IMR-90 (cell line): Measurements from ENCODE around the gene ILF2. TPM values are rescaled to one million over a fixed set of nuclear protein-coding genes. Genes with fewer than 3 reads are reported as not detected.
A peak's percentile ranks its signal among the peaks of the same experiment; 100 is the strongest.

Experiments
- ATAC-seq: fragments of 200-7000 bp; cut with Tn5 transposase; 2 replicates; pipeline ENCODE4 v1.9.1; 2020; ENCODE audit warnings: low read depth, mild to moderate bottlenecking, moderate library complexity
- BruUV-seq: library from RNA; stranded (reverse); fragments of 400-500 nt; replicated peaks from 2 replicates; lab custom pipeline; 2021; lab: Mats Ljungman, UMichigan
- CTCF ChIA-PET: fragments of 300-600 bp; formaldehyde crosslinking; extraction: SDS; loops from one replicate; lab custom pipeline; 2021; ENCODE audit warnings: antibody characterized with exemption; lab: Yijun Ruan, JAX
- POLR2A ChIA-PET: fragments of 300-600 bp; sonication (Branson Sonifier 250); formaldehyde crosslinking; loops from one replicate; lab custom pipeline; 2022; ENCODE audit warnings: antibody characterized with exemption; ENCODE audit not compliant: unreplicated experiment; lab: Charles Lee
- DNase-seq: peaks from one replicate; pipeline ENCODE4 v3.0.0; 2013
- H2AFZ ChIP-seq: replicated peaks from 2 replicates; pipeline ENCODE3; 2013; ENCODE audit warnings: low read length, mild to moderate bottlenecking; ENCODE audit not compliant: poor library complexity
- H2AK5ac ChIP-seq: 2 replicates; pipeline ENCODE4 v1.6.1; 2013; ENCODE audit warnings: low read depth, low read length, inconsistent platforms
- H2AK9ac ChIP-seq: replicated peaks from 2 replicates; pipeline ENCODE3; 2013; ENCODE audit warnings: mild to moderate bottlenecking, low read depth, low read length, moderate library complexity; ENCODE audit not compliant: poor library complexity
- H2BK120ac ChIP-seq: 2 replicates; pipeline ENCODE4 v1.6.1; 2013; ENCODE audit warnings: low read depth, low read length, inconsistent platforms
- H2BK15ac ChIP-seq: 3 replicates; pipeline ENCODE4 v1.6.1; 2013; ENCODE audit warnings: low read depth, low read length, inconsistent platforms
- H2BK20ac ChIP-seq: 2 replicates; pipeline ENCODE4 v1.6.1; 2013; ENCODE audit warnings: low read depth, mild to moderate bottlenecking, inconsistent platforms, low read length, moderate library complexity
- H2BK5ac ChIP-seq: 2 replicates; pipeline ENCODE4 v1.6.1; 2013; ENCODE audit warnings: mild to moderate bottlenecking, low read depth, low read length, inconsistent platforms; ENCODE audit not compliant: poor library complexity, severe bottlenecking
- H3K14ac ChIP-seq: replicated peaks from 2 replicates; pipeline ENCODE4 v1.6.1; 2013; ENCODE audit warnings: low read depth, low read length, inconsistent platforms
- H3K18ac ChIP-seq: 2 replicates; pipeline ENCODE4 v1.6.1; 2013; ENCODE audit warnings: low read depth, low read length, control low read depth
- H3K23ac ChIP-seq: 2 replicates; pipeline ENCODE4 v1.6.1; 2013; ENCODE audit warnings: low read depth, low read length, inconsistent platforms
- H3K27ac ChIP-seq: 2 replicates; pipeline ENCODE4 v1.5.1; 2013; ENCODE audit warnings: mild to moderate bottlenecking, control low read depth, low read length; ENCODE audit not compliant: insufficient read depth
- H3K27me3 ChIP-seq: 2 replicates; pipeline ENCODE4 v1.6.1; 2013; ENCODE audit warnings: low read length; ENCODE audit not compliant: control insufficient read depth, insufficient read depth
- H3K36me3 ChIP-seq: 2 replicates; pipeline ENCODE4 v1.6.1; 2013; ENCODE audit warnings: low read length, mixed read lengths; ENCODE audit not compliant: control insufficient read depth, insufficient read depth
- H3K4ac ChIP-seq: 2 replicates; pipeline ENCODE4 v1.6.1; 2013; ENCODE audit warnings: low read depth, low read length, inconsistent platforms
- H3K4me1 ChIP-seq: 2 replicates; pipeline ENCODE4 v1.6.1; 2013; ENCODE audit warnings: low read length, mixed read lengths; ENCODE audit not compliant: control insufficient read depth, insufficient read depth
- H3K4me2 ChIP-seq: 2 replicates; pipeline ENCODE4 v1.6.1; 2013; ENCODE audit warnings: low read depth, mild to moderate bottlenecking, control low read depth, low read length, moderate library complexity
- H3K4me3 ChIP-seq: 2 replicates; pipeline ENCODE4 v1.5.1; 2013; ENCODE audit warnings: low read depth, mild to moderate bottlenecking, control low read depth, low read length, moderate library complexity; ENCODE audit not compliant: insufficient read depth
- H3K56ac ChIP-seq: 2 replicates; pipeline ENCODE4 v1.6.1; 2013; ENCODE audit warnings: low read length, inconsistent platforms; ENCODE audit not compliant: insufficient read depth; ENCODE audit errors: extremely low read depth
- H3K79me1 ChIP-seq, 2 experiments: 2 replicates each; pipeline ENCODE4 v1.6.1; 2013; ENCODE audit warnings: low read length in 2 of 2, inconsistent platforms in 1 of 2, low read depth in 1 of 2
- H3K9ac ChIP-seq: 2 replicates; pipeline ENCODE4 v1.6.1; 2013; ENCODE audit warnings: low read depth, low read length, control low read depth
- H3K9me1 ChIP-seq: 2 replicates; pipeline ENCODE4 v1.6.1; 2013; ENCODE audit warnings: low read length, inconsistent platforms; ENCODE audit not compliant: insufficient read depth
- H3K9me3 ChIP-seq: 2 replicates; pipeline ENCODE4 v1.6.1; 2013; ENCODE audit warnings: low read length; ENCODE audit not compliant: control insufficient read depth, insufficient read depth
- H4K20me1 ChIP-seq: 2 replicates; pipeline ENCODE4 v1.6.1; 2013; ENCODE audit warnings: low read length, inconsistent platforms; ENCODE audit not compliant: insufficient read depth
- H4K5ac ChIP-seq: 2 replicates; pipeline ENCODE4 v1.6.1; 2013; ENCODE audit warnings: mild to moderate bottlenecking, low read depth, low read length, control low read depth
- H4K8ac ChIP-seq, 2 experiments: 2 replicates each; pipeline ENCODE4 v1.6.1; 2013; ENCODE audit warnings: low read depth in 2 of 2, low read length in 2 of 2, control low read depth in 1 of 2, inconsistent platforms in 1 of 2
- H4K91ac ChIP-seq: 2 replicates; pipeline ENCODE4 v1.6.1; 2013; ENCODE audit warnings: low read depth, low read length, inconsistent platforms; ENCODE audit not compliant: insufficient read depth
- BHLHE40 ChIP-seq: fragments of 150-350 bp; IDR thresholded peaks from 2 replicates; pipeline ENCODE4 v1.6.1; 2016; ENCODE audit warnings: mild to moderate bottlenecking, low read depth, low read length
- CHD1 ChIP-seq: IDR thresholded peaks from 2 replicates; pipeline ENCODE4 v1.6.1; 2012; ENCODE audit warnings: low read depth, low read length, improper control_type of control experiment
- CTCF ChIP-seq: conservative IDR thresholded peaks from 2 replicates; pipeline ENCODE4 v1.5.1; 2012; ENCODE audit warnings: mild to moderate bottlenecking, low read depth, low read length, improper control_type of control experiment
- FOS ChIP-seq: fragments of 150-350 bp; IDR thresholded peaks from 2 replicates; pipeline ENCODE4 v1.6.1; 2016; ENCODE audit warnings: low read depth, low read length
- MAFK ChIP-seq: IDR thresholded peaks from 2 replicates; pipeline ENCODE4 v1.6.1; 2012; ENCODE audit warnings: low read depth, low read length, improper control_type of control experiment
- MAZ ChIP-seq: IDR thresholded peaks from 2 replicates; pipeline ENCODE4 v1.6.1; 2012; ENCODE audit warnings: low read depth, mild to moderate bottlenecking, low read length, improper control_type of control experiment, moderate library complexity, borderline replicate concordance
- MXI1 ChIP-seq: IDR thresholded peaks from 2 replicates; pipeline ENCODE4 v1.6.1; 2012; ENCODE audit warnings: low read depth, mild to moderate bottlenecking, low read length, moderate library complexity, borderline replicate concordance
- POLR2A ChIP-seq: IDR thresholded peaks from 2 replicates; pipeline ENCODE4 v1.6.1; 2012; ENCODE audit warnings: mild to moderate bottlenecking, low read depth, low read length
- RAD21 ChIP-seq: IDR thresholded peaks from 2 replicates; pipeline ENCODE4 v1.6.1; 2012; ENCODE audit warnings: low read length, improper control_type of control experiment
- RFX5 ChIP-seq: IDR thresholded peaks from 2 replicates; pipeline ENCODE4 v1.8.0; 2012; ENCODE audit warnings: low read depth, mild to moderate bottlenecking, low read length, moderate library complexity
- SMC3 ChIP-seq: fragments of 150-350 bp; IDR thresholded peaks from 2 replicates; pipeline ENCODE4 v1.6.1; 2016; ENCODE audit warnings: low read depth, mild to moderate bottlenecking, antibody characterized with exemption, low read length, moderate library complexity
- WGBS, 2 experiments: methylation state at CpG; one replicate each; pipeline versions ENCODE4 v1.1.5 to v1.1.7; 2013; ENCODE audit warnings: missing lambda C conversion rate in 2 of 2; ENCODE audit not compliant: insufficient read length in 1 of 2; ENCODE audit errors: extremely low coverage in 2 of 2; 5-methylcytosine and 5-hydroxymethylcytosine counted together
- dilution Hi-C: fragments of 300-500 bp; cut with HindIII; formaldehyde crosslinking; loops from one replicate; pipeline ENCODE4 v1.14.3; 2018; ENCODE audit warnings: low sequenced_read_pairs; ENCODE audit not compliant: unreplicated experiment
- in situ Hi-C: fragments of 300-500 bp; cut with MboI; formaldehyde crosslinking; loops from 3 replicates; pipeline ENCODE4 v1.14.3; 2019; ENCODE audit warnings: low sequenced_read_pairs, inconsistent platforms, mixed read lengths
- intact Hi-C: fragments of 100-400 bp; cut with micrococcal nuclease; formaldehyde crosslinking; loops from 2 replicates; pipeline ENCODE4 v1.10.0; 2022
- polyA plus RNA-seq, 3 experiments: library from polyadenylated mRNA; depleted of rRNA; stranded (reverse); fragments of >200 nt; gene quantifications; 2 replicates each; pipeline ENCODE4 v1.2.3, GENCODE V29; 2012; ENCODE audit warnings: low replicate concordance in 1 of 3
- total RNA-seq: library from RNA; depleted of rRNA; stranded (reverse); fragments of >200 nt; gene quantifications from 2 replicates; pipeline ENCODE4 v1.2.3, GENCODE V29; 2012
- TF ChIP-seq, protein P1 (sequence below): fragments of 150-350 bp; IDR thresholded peaks from 2 replicates; pipeline ENCODE4 v1.6.1; 2016; ENCODE audit warnings: low read depth, mild to moderate bottlenecking, low read length, moderate library complexity, borderline replicate concordance

ILF2 gene
- total and polyA plus RNA-seq, 2 of the 4 experiments (the other 2 are of a cell fraction), result 273 to 504 TPM

DNA sequence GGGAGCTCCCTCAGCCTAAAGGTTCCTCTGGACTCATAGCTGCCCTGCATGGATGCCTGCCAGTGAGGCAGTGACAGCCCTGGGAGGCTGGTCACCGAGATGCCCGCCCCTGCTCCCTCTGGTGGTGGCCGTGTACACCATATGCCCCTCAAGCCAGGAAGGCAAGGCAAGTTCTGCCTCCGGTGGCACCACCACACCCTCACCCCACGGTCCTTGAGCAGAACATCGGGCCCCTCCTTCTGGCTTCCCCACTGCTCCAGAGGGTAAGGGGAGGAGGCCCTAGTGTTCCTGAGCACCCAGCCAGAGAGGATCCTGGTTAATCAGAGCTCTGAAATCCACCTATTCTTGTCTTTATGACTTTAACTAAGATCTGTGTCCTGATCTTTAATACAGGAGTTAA lies 53.1 kb downstream of the ILF2 start:
- Histone ChIP-seq H4K20me1 (no peaks in the 10 kb centered on the region), H3K27ac (no peak overlapping the region), H3K23ac (no peak overlapping the region), H3K4me2 (no peak overlapping the region), H2AK5ac (peak overlapping the region; percentile 29; the same call in 1 of the 2 replicates), H3K27me3 (no peaks in the 10 kb centered on the region), H4K91ac (peak overlapping the region; percentile 57; the same call in 1 of the 2 replicates), H3K36me3 (peaks cover 20% of the 10 kb centered on the region), H3K56ac (no peak overlapping the region), H3K9me1 (no peaks in the 10 kb centered on the region), H2BK120ac (0 out of 2 replicates have a peak overlapping the region, but pooled peaks have one; percentile 11), H4K8ac (peak overlapping the region in 1 of 2 experiments; percentile 31; a peak in 1 of 4 replicates), H2AK9ac (peak overlapping the region; percentile 88), H3K79me1 (peaks cover 6 to 13% of the 10 kb centered on the region in 2 experiments), H3K9ac (no peak overlapping the region), H3K4me3 (no peak overlapping the region), H3K9me3 (no peaks in the 10 kb centered on the region), H2BK15ac (no peak overlapping the region), H3K14ac (0 out of 2 replicates have a peak overlapping the region, but pooled peaks have one; percentile 46), H3K4me1 (peaks cover 8% of the 10 kb centered on the region; the same call in 1 of the 2 replicates), H2BK20ac (no peak overlapping the region), H3K18ac (no peak overlapping the region), H2BK5ac (no peak overlapping the region), H2AFZ (peak overlapping the region; percentile 54), H4K5ac (no peak overlapping the region), H3K4ac (peak overlapping the region; percentile 40; the same call in 1 of the 2 replicates)
- no TSS peak for BruUV-seq
- dilution Hi-C loops, result no loop called here
- TF ChIP-seq RFX5, result no peak
- no peak for TF ChIP-seq CHD1
- TF ChIP-seq, protein P1, sequence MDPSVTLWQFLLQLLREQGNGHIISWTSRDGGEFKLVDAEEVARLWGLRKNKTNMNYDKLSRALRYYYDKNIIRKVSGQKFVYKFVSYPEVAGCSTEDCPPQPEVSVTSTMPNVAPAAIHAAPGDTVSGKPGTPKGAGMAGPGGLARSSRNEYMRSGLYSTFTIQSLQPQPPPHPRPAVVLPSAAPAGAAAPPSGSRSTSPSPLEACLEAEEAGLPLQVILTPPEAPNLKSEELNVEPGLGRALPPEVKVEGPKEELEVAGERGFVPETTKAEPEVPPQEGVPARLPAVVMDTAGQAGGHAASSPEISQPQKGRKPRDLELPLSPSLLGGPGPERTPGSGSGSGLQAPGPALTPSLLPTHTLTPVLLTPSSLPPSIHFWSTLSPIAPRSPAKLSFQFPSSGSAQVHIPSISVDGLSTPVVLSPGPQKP, result no peak
- peak; percentile 60 for TF ChIP-seq CTCF
- peak; percentile 71 for TF ChIP-seq SMC3
- TF ChIP-seq POLR2A, result no peak; the same call in 1 of the 2 replicates
- TF ChIP-seq FOS, result no peak
- no peak for TF ChIP-seq MAFK
- no peak for TF ChIP-seq MXI1
- peak; percentile 55 for TF ChIP-seq RAD21
- TF ChIP-seq BHLHE40, result no peak
- no peak; the same call in 1 of the 2 replicates for TF ChIP-seq MAZ
- in situ Hi-C loops, result no loop called here
- CTCF ChIA-PET, result interaction anchor here (2.3 to 2.5 kb wide), 2 partner anchors 16 to 45 kb away, joined by 6 to 15 read pairs; partner anchors contain the start of gene CHTOP
- intact Hi-C loops, result loop anchor here (1.0 kb wide), 1 partner anchor 45 kb away; no protein-coding TSS in a partner anchor
- POLR2A ChIA-PET, result interaction anchor here (0.8 kb wide), 1 partner anchor 111 kb away, joined by 3 read pairs; no protein-coding TSS in a partner anchor
- no peak for DNase-seq
- peak; percentile 48 for ATAC-seq
- no CpG with 5 or more reads among the region's 6 CpGs for WGBS, 2 experiments
